ENCODE measurements around the gene SEC23IP. TPM values are rescaled to one million over a fixed set of nuclear protein-coding genes. Genes with fewer than 3 reads are reported as not detected.
"Not testable (repeated sequence)": the region's sequence is repeated elsewhere in the genome, so short reads cannot be mapped to it uniquely, and the experiment has no call there.

Gene SEC23IP
- total and polyA plus RNA-seq, 2 donors (not counting 3 experiments of a cell fraction or from before 2014, with no cell fraction given), result 30.9 to 83.1 TPM

GRCh38 chr10:119878524-119878923, 14.0 kb upstream of the SEC23IP start:
- Histone ChIP-seq H3K9me1 (replicated peaks; ENCODE audit: control insufficient read depth, extremely low read depth, insufficient read depth, low read length) (no peaks in the 10 kb centered on the region), H4K20me1 (replicated peaks; ENCODE audit: control insufficient read depth, extremely low read depth, insufficient read depth, low read length) (no peaks in the 10 kb centered on the region), H3K4me3 (replicated peaks in 1 of 3; ENCODE audit: insufficient read depth in 1 of 3, low read depth in 1 of 3, low read length in 3 of 3) (no peak overlapping the region), H2AFZ (ENCODE audit: low read depth, low read length) (no peak overlapping the region), H3K79me2 (ENCODE audit: control insufficient read depth, insufficient read depth, low read length) (no peaks in the 10 kb centered on the region), H3K36me3 (ENCODE audit: control insufficient read depth in 2 of 2, extremely low read depth in 1 of 2, insufficient read depth in 2 of 2, low read length in 2 of 2) (no peaks in the 10 kb centered on the region), H3K4me2 (ENCODE audit: insufficient read depth, low read length) (no peak overlapping the region), H3K9ac (replicated peaks; ENCODE audit: extremely low read depth, insufficient read depth, low read length) (no peak overlapping the region), H3K27ac (ENCODE audit: insufficient read depth, low read depth, low read length) (no peak overlapping the region), H3K27me3 (ENCODE audit: control insufficient read depth in 2 of 2, insufficient read depth in 2 of 2, low read length in 2 of 2) (no peaks in the 10 kb centered on the region), H3K9me3 (replicated peaks; ENCODE audit: control insufficient read depth, insufficient read depth, low read length) (no peaks in the 10 kb centered on the region), H3K4me1 (ENCODE audit: control insufficient read depth, extremely low read depth, insufficient read depth, low read length) (peaks cover 4% of the 10 kb centered on the region)
- dilution Hi-C loops (cut with MboI; ENCODE audit: extremely low pct_ligation_motif_present, low sequenced_read_pairs), result no loop called here
- ChIA-PET POLR2A (no interaction called here), CTCF (no interaction called here)
- DNase-seq (ENCODE audit: low read depth, low spot score), result no peak
- no peak for FAIRE-seq
- BruUV-seq (replicated peaks), result no TSS peak
- intact Hi-C loops (cut with micrococcal nuclease), result no loop called here
- TF ChIP-seq GATA2 (IDR thresholded peaks at IDR 0.05; ENCODE audit: insufficient read depth, insufficient read length, low read depth, low read length) (no peak), POLR2A (IDR thresholded peaks at IDR 0.05; ENCODE audit: low read depth, low read length) (no peak), POLR2AphosphoS5 (IDR thresholded peaks at IDR 0.05; ENCODE audit: insufficient read depth, low read depth, low read length) (no peak), JUN (IDR thresholded peaks at IDR 0.05; ENCODE audit: borderline replicate concordance, insufficient read depth, insufficient read length, low read depth) (no peak), MYC (IDR thresholded peaks at IDR 0.05; ENCODE audit: low read depth, low read length) (no peak)
- TF ChIP-seq, protein P1, sequence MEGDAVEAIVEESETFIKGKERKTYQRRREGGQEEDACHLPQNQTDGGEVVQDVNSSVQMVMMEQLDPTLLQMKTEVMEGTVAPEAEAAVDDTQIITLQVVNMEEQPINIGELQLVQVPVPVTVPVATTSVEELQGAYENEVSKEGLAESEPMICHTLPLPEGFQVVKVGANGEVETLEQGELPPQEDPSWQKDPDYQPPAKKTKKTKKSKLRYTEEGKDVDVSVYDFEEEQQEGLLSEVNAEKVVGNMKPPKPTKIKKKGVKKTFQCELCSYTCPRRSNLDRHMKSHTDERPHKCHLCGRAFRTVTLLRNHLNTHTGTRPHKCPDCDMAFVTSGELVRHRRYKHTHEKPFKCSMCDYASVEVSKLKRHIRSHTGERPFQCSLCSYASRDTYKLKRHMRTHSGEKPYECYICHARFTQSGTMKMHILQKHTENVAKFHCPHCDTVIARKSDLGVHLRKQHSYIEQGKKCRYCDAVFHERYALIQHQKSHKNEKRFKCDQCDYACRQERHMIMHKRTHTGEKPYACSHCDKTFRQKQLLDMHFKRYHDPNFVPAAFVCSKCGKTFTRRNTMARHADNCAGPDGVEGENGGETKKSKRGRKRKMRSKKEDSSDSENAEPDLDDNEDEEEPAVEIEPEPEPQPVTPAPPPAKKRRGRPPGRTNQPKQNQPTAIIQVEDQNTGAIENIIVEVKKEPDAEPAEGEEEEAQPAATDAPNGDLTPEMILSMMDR (IDR thresholded peaks at IDR 0.05; ENCODE audit: extremely low read depth in 1 of 2, insufficient read depth in 1 of 2, low read depth in 1 of 2, low read length in 2 of 2), result no peak

- H3K79me2 ChIP-seq (ENCODE audit: control insufficient read depth, insufficient read depth, low read length); H3K36me3 ChIP-seq (ENCODE audit: control insufficient read depth in 2 of 2, extremely low read depth in 1 of 2, insufficient read depth in 2 of 2, low read length in 2 of 2); intact Hi-C loops (cut with micrococcal nuclease); H3K4me3 ChIP-seq (replicated peaks in 1 of 3; ENCODE audit: insufficient read depth in 1 of 3, low read depth in 1 of 3, low read length in 3 of 3); H3K4me2 ChIP-seq (ENCODE audit: insufficient read depth, low read length); H2AFZ ChIP-seq (ENCODE audit: low read depth, low read length); H3K9me3 ChIP-seq (replicated peaks; ENCODE audit: control insufficient read depth, insufficient read depth, low read length); H3K9ac ChIP-seq (replicated peaks; ENCODE audit: extremely low read depth, insufficient read depth, low read length); H3K9me1 ChIP-seq (replicated peaks; ENCODE audit: control insufficient read depth, extremely low read depth, insufficient read depth, low read length); FAIRE-seq; H3K27ac ChIP-seq (ENCODE audit: insufficient read depth, low read depth, low read length); DNase-seq (ENCODE audit: low read depth, low spot score); H3K4me1 ChIP-seq (ENCODE audit: control insufficient read depth, extremely low read depth, insufficient read depth, low read length); H3K27me3 ChIP-seq (ENCODE audit: control insufficient read depth in 2 of 2, insufficient read depth in 2 of 2, low read length in 2 of 2); BruUV-seq (replicated peaks); dilution Hi-C loops (cut with MboI; ENCODE audit: extremely low pct_ligation_motif_present, low sequenced_read_pairs); H4K20me1 ChIP-seq (replicated peaks; ENCODE audit: control insufficient read depth, extremely low read depth, insufficient read depth, low read length); POLR2A ChIA-PET: not testable (repeated sequence)
- CTCF ChIA-PET, result interaction anchor here (0.6 to 1.9 kb wide), 3 partner anchors 10 to 29 kb away, joined by 3 to 4 read pairs (median 3); partner anchors contain the start of gene MCMBP
These were observed 8.5 kb upstream of the SEC23IP start for GRCh38 chr10:119883901-119884611.

DNA sequence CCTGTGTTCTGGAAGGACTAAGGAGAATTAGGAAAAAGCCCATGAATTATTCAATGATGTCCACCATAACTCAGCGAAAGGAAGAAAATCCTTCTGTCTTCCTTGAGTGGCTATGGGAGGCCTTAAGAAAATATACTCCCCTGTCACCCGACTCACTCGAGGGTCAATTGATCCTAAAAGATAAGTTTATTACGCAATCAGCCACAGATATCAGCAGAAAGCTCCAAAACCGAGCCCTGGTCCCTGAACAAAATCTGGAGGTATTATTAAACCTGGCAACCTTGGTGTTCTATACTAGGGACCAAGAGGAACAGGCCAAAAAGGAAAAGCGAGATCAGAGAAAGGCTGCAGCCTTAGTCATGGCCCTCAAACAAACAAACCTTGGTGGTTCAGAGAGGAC, 6.5 kb upstream of the SEC23IP start:
- H3K9me1 ChIP-seq (replicated peaks; ENCODE audit: control insufficient read depth, extremely low read depth, insufficient read depth, low read length); H3K4me2 ChIP-seq (ENCODE audit: insufficient read depth, low read length); POLR2A ChIA-PET; H3K4me1 ChIP-seq (ENCODE audit: control insufficient read depth, extremely low read depth, insufficient read depth, low read length); H3K27ac ChIP-seq (ENCODE audit: insufficient read depth, low read depth, low read length); intact Hi-C loops (cut with micrococcal nuclease); H3K9ac ChIP-seq (replicated peaks; ENCODE audit: extremely low read depth, insufficient read depth, low read length); H3K9me3 ChIP-seq (replicated peaks; ENCODE audit: control insufficient read depth, insufficient read depth, low read length); H4K20me1 ChIP-seq (replicated peaks; ENCODE audit: control insufficient read depth, extremely low read depth, insufficient read depth, low read length); H3K36me3 ChIP-seq (ENCODE audit: control insufficient read depth in 2 of 2, extremely low read depth in 1 of 2, insufficient read depth in 2 of 2, low read length in 2 of 2); FAIRE-seq; H3K27me3 ChIP-seq (ENCODE audit: control insufficient read depth in 2 of 2, insufficient read depth in 2 of 2, low read length in 2 of 2); CTCF ChIA-PET; dilution Hi-C loops (cut with MboI; ENCODE audit: extremely low pct_ligation_motif_present, low sequenced_read_pairs); H2AFZ ChIP-seq (ENCODE audit: low read depth, low read length); DNase-seq (ENCODE audit: low read depth, low spot score); H3K4me3 ChIP-seq (replicated peaks in 1 of 3; ENCODE audit: insufficient read depth in 1 of 3, low read depth in 1 of 3, low read length in 3 of 3); BruUV-seq (replicated peaks); H3K79me2 ChIP-seq (ENCODE audit: control insufficient read depth, insufficient read depth, low read length): not testable (repeated sequence)

All from endothelial cell of umbilical vein (primary cell).